ENCODE measurements around the gene NACA.

DNA sequence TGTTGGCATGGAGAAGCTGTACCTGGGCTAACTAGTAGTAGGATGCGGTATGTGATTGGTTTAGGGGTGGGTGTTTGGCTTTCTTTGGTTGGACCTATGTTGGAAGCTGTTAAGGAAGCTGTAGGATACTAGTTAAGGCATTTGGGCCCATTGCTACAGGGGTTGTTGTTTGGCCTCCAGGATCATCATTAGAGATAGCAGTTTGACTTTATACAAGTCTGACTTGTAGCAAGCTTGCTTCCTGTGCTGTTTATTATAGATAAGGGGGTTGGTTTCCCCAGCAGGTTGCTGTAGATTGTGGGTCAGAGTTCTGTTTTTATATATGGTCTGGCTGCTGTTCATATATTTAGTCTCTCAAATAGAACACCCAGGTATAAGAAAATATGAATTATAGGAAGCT is 28.5 kb upstream of the NACA start:
- TF ChIP-seq POLR2AphosphoS5 (IDR thresholded peaks at IDR 0.05; ENCODE audit: borderline replicate concordance, low read depth, low read length) (no peak), EZH2 (IDR thresholded peaks at IDR 0.05) (no peak), FOXP2 (optimal IDR thresholded peaks at IDR 0.05; ENCODE audit: control extremely low read depth, extremely low read length, insufficient read depth) (no peak)
